Measurements from ENCODE around the gene M6PR. TPM values are rescaled to one million over a fixed set of nuclear protein-coding genes. Genes with fewer than 3 reads are reported as not detected.

M6PR gene
- polyA plus RNA-seq, 1 donor (not counting 4 experiments of a cell fraction or from before 2014, with no cell fraction given), result 127 TPM

DNA sequence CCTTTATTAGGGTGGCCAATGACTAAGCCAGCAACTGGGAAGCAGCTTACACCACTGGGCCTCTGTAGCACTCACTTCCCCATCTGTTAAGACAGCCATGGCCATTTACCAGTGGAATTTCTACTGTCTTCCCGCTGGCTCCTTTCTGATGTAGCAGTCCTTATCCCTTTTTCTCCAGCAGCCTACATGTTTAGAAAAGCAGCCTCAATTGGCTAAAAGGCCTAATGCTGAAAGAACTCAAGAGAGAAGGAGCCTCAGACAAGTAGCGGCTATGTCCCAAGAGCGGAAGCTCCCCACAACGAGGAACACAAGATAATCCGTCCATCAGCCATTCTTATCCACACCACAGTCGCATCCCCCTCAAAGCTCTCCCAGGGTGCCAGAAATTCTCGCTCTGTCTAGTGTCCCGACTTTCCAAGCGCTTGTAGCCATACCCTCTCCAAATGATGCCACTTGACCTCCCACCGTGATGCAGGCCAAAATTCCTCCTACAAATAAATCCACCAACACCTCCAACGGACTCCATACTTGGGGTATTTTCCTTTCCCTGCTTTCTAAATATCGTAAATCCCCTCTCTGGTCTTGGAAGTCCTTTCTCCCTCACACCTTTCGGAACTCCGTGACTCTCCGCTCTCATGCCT is 624 bp downstream of the M6PR start:
- DNase-seq (ENCODE audit: low read depth, low spot score) (no peak), FAIRE-seq (no peak)
- peak overlapping the region; percentile 97 for H3K27ac ChIP-seq (ENCODE audit: control insufficient read depth, insufficient read depth, low read length)
- H3K9me1 ChIP-seq (ENCODE audit: control insufficient read depth, extremely low read depth, insufficient read depth, low read length), result no peaks in the 10 kb centered on the region
- no peak for TF ChIP-seq EZH2 (IDR thresholded peaks at IDR 0.05; ENCODE audit: low read length)
- TF ChIP-seq, protein P1, sequence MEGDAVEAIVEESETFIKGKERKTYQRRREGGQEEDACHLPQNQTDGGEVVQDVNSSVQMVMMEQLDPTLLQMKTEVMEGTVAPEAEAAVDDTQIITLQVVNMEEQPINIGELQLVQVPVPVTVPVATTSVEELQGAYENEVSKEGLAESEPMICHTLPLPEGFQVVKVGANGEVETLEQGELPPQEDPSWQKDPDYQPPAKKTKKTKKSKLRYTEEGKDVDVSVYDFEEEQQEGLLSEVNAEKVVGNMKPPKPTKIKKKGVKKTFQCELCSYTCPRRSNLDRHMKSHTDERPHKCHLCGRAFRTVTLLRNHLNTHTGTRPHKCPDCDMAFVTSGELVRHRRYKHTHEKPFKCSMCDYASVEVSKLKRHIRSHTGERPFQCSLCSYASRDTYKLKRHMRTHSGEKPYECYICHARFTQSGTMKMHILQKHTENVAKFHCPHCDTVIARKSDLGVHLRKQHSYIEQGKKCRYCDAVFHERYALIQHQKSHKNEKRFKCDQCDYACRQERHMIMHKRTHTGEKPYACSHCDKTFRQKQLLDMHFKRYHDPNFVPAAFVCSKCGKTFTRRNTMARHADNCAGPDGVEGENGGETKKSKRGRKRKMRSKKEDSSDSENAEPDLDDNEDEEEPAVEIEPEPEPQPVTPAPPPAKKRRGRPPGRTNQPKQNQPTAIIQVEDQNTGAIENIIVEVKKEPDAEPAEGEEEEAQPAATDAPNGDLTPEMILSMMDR (optimal IDR thresholded peaks at IDR 0.05 in 1 of 3, IDR thresholded peaks at IDR 0.05 in 1 of 3, conservative IDR thresholded peaks at IDR 0.05 in 1 of 3; ENCODE audit: extremely low read depth in 1 of 3, insufficient read depth in 2 of 3, low read length in 3 of 3), result no peak
- no peaks in the 10 kb centered on the region for H4K20me1 ChIP-seq (ENCODE audit: control insufficient read depth, extremely low read depth, insufficient read depth, low read length)
- peak overlapping the region; percentile 94 for H3K4me2 ChIP-seq (ENCODE audit: control insufficient read depth, extremely low read depth, insufficient read depth, low read depth, low read length)
- dilution Hi-C loops (cut with MboI; ENCODE audit: extremely low pct_ligation_motif_present, low sequenced_read_pairs), result no loop called here
- H2AFZ ChIP-seq (ENCODE audit: control insufficient read depth, low read length), result peak overlapping the region; percentile 100
- H3K79me2 ChIP-seq (ENCODE audit: control insufficient read depth, insufficient read depth, low read length), result peaks cover 39% of the 10 kb centered on the region
- peak overlapping the region; percentile 77 to 99 (median 98) for H3K4me3 ChIP-seq (ENCODE audit: control insufficient read depth in 2 of 3, extremely low read depth in 1 of 3, insufficient read depth in 2 of 3, low read depth in 1 of 3, low read length in 3 of 3)
- H3K27me3 ChIP-seq (ENCODE audit: control insufficient read depth, extremely low read depth, insufficient read depth, low read length), result no peaks in the 10 kb centered on the region
- no peaks in the 10 kb centered on the region for H3K9me3 ChIP-seq (ENCODE audit: control insufficient read depth, low read depth, low read length)
- peak overlapping the region; percentile 91 for H3K9ac ChIP-seq (ENCODE audit: control insufficient read depth, extremely low read depth, insufficient read depth, low read length)
- H3K36me3 ChIP-seq (ENCODE audit: control insufficient read depth in 2 of 2, extremely low read depth in 1 of 2, insufficient read depth in 2 of 2, low read length in 2 of 2), result peaks cover 13 to 16% of the 10 kb centered on the region in 2 experiments
- peaks cover 13% of the 10 kb centered on the region for H3K4me1 ChIP-seq (ENCODE audit: control insufficient read depth, extremely low read depth, insufficient read depth, low read length)

DNA sequence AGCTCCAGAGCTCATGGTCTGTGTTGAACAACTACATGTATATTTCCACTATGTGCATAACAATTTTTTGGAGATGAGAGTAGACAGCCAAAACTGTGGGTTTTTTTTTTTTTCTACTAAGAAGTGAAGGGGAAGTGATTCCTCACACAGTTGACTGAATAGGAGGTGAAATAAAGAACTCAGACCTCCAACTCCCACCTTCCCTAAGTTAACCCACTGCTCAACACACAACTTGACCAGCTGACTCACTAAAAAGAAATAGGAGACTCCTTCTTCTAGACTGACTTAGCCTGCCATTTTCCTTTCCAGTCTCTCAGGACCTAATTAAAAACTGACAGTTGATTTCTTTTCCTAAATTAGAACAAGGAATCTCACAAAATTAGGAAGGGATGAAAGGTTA is 1.7 kb downstream of the M6PR start:
- Histone ChIP-seq H3K79me2 (ENCODE audit: control insufficient read depth, insufficient read depth, low read length) (peaks cover 39% of the 10 kb centered on the region), H3K4me3 (ENCODE audit: control insufficient read depth in 2 of 3, extremely low read depth in 1 of 3, insufficient read depth in 2 of 3, low read depth in 1 of 3, low read length in 3 of 3) (peak overlapping the region in 2 of 3 experiments; percentile 98 to 99), H3K27me3 (ENCODE audit: control insufficient read depth, extremely low read depth, insufficient read depth, low read length) (no peaks in the 10 kb centered on the region), H3K27ac (ENCODE audit: control insufficient read depth, insufficient read depth, low read length) (no peak overlapping the region), H3K4me2 (ENCODE audit: control insufficient read depth, extremely low read depth, insufficient read depth, low read depth, low read length) (peak overlapping the region; percentile 94), H3K9me1 (ENCODE audit: control insufficient read depth, extremely low read depth, insufficient read depth, low read length) (no peaks in the 10 kb centered on the region), H3K9me3 (ENCODE audit: control insufficient read depth, low read depth, low read length) (no peaks in the 10 kb centered on the region), H4K20me1 (ENCODE audit: control insufficient read depth, extremely low read depth, insufficient read depth, low read length) (no peaks in the 10 kb centered on the region), H2AFZ (ENCODE audit: control insufficient read depth, low read length) (no peak overlapping the region), H3K36me3 (ENCODE audit: control insufficient read depth in 2 of 2, extremely low read depth in 1 of 2, insufficient read depth in 2 of 2, low read length in 2 of 2) (peaks cover 21 to 22% of the 10 kb centered on the region in 2 experiments), H3K9ac (ENCODE audit: control insufficient read depth, extremely low read depth, insufficient read depth, low read length) (no peak overlapping the region), H3K4me1 (ENCODE audit: control insufficient read depth, extremely low read depth, insufficient read depth, low read length) (peaks cover 13% of the 10 kb centered on the region)
- no peak for TF ChIP-seq EZH2 (IDR thresholded peaks at IDR 0.05; ENCODE audit: low read length)
- TF ChIP-seq, protein P1 (optimal IDR thresholded peaks at IDR 0.05 in 1 of 3, IDR thresholded peaks at IDR 0.05 in 1 of 3, conservative IDR thresholded peaks at IDR 0.05 in 1 of 3; ENCODE audit: extremely low read depth in 1 of 3, insufficient read depth in 2 of 3, low read length in 3 of 3), result no peak
- dilution Hi-C loops (cut with MboI; ENCODE audit: extremely low pct_ligation_motif_present, low sequenced_read_pairs), result no loop called here
- DNase-seq (ENCODE audit: low read depth, low spot score) (no peak), FAIRE-seq (no peak)
